Ishikawa (cell line): ENCODE results near the gene SRXN1.

Source experiments
- EGR1 ChIP-seq: IDR thresholded peaks from 2 replicates; pipeline ENCODE4 v1.6.1; 2012
- EP300 ChIP-seq: IDR thresholded peaks from 2 replicates; pipeline ENCODE4 v1.6.1; 2012; ENCODE audit warnings: borderline replicate concordance
- FOXM1 ChIP-seq: IDR thresholded peaks from 2 replicates; pipeline ENCODE4 v1.6.1; 2012; ENCODE audit warnings: low read depth, borderline replicate concordance
- NFIC ChIP-seq: IDR thresholded peaks from 2 replicates; pipeline ENCODE4 v1.6.1; 2012
- RAD21 ChIP-seq: IDR thresholded peaks from 2 replicates; pipeline ENCODE4 v1.6.1; 2012; ENCODE audit warnings: low read depth
- TAF1 ChIP-seq: IDR thresholded peaks from 2 replicates; pipeline ENCODE4 v1.6.1; 2012; ENCODE audit warnings: low read depth, mild to moderate bottlenecking
- TEAD4 ChIP-seq: IDR thresholded peaks from 2 replicates; pipeline ENCODE4 v1.6.1; 2012
- YY1 ChIP-seq: IDR thresholded peaks from 2 replicates; pipeline ENCODE4 v1.6.1; 2012; ENCODE audit warnings: low read depth
- TF ChIP-seq, protein P1 (sequence below): IDR thresholded peaks from 2 replicates; pipeline ENCODE4 v1.6.1; 2012; ENCODE audit warnings: low read depth, mild to moderate bottlenecking
- TF ChIP-seq, protein P2 (sequence below): IDR thresholded peaks from 2 replicates; pipeline ENCODE4 v1.6.1; 2012
- TF ChIP-seq, protein P3 (sequence below): IDR thresholded peaks from 2 replicates; pipeline ENCODE4 v1.6.1; 2012

DNA sequence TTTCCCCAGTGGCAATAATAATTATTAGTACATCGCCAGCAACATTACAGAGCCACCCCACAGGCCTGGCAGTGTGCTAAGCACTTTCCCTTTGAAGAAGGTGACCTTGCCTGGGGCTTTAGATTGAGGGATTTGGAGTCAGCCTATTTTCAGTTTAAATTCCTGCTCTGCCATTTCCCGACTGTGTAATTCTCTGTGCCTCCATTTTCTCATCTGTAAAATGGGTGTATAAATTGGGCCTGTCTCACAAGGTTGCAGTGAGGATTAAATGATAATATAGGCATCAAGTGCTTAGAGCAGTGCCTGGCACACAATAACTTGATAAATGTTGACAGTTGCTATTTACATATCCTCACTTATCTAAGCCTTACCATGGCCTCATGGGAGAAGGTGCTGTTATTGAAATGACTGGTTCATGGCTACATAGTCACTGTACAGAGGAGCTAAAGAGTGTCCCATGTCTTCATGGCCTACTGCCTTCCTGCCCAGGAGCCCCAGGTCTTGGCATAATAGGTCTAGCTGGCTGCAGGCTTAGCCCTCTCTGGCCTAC, 27.7 kb upstream of the SRXN1 start:
- TF ChIP-seq FOXM1 (no peak), YY1 (no peak), NFIC (no peak), TEAD4 (no peak), RAD21 (no peak), TAF1 (no peak), EP300 (no peak), EGR1 (no peak)
- TF ChIP-seq, protein P1, sequence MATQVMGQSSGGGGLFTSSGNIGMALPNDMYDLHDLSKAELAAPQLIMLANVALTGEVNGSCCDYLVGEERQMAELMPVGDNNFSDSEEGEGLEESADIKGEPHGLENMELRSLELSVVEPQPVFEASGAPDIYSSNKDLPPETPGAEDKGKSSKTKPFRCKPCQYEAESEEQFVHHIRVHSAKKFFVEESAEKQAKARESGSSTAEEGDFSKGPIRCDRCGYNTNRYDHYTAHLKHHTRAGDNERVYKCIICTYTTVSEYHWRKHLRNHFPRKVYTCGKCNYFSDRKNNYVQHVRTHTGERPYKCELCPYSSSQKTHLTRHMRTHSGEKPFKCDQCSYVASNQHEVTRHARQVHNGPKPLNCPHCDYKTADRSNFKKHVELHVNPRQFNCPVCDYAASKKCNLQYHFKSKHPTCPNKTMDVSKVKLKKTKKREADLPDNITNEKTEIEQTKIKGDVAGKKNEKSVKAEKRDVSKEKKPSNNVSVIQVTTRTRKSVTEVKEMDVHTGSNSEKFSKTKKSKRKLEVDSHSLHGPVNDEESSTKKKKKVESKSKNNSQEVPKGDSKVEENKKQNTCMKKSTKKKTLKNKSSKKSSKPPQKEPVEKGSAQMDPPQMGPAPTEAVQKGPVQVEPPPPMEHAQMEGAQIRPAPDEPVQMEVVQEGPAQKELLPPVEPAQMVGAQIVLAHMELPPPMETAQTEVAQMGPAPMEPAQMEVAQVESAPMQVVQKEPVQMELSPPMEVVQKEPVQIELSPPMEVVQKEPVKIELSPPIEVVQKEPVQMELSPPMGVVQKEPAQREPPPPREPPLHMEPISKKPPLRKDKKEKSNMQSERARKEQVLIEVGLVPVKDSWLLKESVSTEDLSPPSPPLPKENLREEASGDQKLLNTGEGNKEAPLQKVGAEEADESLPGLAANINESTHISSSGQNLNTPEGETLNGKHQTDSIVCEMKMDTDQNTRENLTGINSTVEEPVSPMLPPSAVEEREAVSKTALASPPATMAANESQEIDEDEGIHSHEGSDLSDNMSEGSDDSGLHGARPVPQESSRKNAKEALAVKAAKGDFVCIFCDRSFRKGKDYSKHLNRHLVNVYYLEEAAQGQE = no peak
- TF ChIP-seq, protein P2, sequence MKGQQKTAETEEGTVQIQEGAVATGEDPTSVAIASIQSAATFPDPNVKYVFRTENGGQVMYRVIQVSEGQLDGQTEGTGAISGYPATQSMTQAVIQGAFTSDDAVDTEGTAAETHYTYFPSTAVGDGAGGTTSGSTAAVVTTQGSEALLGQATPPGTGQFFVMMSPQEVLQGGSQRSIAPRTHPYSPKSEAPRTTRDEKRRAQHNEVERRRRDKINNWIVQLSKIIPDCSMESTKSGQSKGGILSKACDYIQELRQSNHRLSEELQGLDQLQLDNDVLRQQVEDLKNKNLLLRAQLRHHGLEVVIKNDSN = no peak
- TF ChIP-seq, protein P3, sequence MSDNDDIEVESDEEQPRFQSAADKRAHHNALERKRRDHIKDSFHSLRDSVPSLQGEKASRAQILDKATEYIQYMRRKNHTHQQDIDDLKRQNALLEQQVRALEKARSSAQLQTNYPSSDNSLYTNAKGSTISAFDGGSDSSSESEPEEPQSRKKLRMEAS = no peak
